ENCODE measurements around the gene KDM4C.

DNA sequence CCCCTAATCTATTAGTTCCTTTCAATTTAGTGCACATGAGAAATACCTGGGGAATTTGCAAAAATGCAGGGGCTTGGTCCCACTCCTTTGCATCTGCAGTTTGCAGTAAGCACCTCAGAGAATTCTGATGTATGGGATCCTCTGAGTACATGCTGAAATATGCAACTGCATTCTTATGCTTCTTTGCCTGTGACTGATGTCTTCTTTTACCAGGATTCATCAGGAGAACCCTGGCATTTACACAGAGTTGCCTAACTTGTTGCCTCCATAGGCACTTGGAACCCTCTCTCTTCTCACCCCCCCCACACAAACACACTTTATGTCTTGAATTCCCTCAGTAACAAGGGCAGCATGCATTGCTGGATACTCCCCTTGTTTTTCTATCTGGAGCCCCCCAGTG, 173.1 kb downstream of the KDM4C start:
- no peak for TF ChIP-seq JUN (IDR thresholded peaks at IDR 0.05)
- TF ChIP-seq, protein P1, sequence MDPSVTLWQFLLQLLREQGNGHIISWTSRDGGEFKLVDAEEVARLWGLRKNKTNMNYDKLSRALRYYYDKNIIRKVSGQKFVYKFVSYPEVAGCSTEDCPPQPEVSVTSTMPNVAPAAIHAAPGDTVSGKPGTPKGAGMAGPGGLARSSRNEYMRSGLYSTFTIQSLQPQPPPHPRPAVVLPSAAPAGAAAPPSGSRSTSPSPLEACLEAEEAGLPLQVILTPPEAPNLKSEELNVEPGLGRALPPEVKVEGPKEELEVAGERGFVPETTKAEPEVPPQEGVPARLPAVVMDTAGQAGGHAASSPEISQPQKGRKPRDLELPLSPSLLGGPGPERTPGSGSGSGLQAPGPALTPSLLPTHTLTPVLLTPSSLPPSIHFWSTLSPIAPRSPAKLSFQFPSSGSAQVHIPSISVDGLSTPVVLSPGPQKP (IDR thresholded peaks at IDR 0.05; ENCODE audit: low read depth, low read length): no peak
- TF ChIP-seq, protein P2, sequence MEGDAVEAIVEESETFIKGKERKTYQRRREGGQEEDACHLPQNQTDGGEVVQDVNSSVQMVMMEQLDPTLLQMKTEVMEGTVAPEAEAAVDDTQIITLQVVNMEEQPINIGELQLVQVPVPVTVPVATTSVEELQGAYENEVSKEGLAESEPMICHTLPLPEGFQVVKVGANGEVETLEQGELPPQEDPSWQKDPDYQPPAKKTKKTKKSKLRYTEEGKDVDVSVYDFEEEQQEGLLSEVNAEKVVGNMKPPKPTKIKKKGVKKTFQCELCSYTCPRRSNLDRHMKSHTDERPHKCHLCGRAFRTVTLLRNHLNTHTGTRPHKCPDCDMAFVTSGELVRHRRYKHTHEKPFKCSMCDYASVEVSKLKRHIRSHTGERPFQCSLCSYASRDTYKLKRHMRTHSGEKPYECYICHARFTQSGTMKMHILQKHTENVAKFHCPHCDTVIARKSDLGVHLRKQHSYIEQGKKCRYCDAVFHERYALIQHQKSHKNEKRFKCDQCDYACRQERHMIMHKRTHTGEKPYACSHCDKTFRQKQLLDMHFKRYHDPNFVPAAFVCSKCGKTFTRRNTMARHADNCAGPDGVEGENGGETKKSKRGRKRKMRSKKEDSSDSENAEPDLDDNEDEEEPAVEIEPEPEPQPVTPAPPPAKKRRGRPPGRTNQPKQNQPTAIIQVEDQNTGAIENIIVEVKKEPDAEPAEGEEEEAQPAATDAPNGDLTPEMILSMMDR (IDR thresholded peaks at IDR 0.05): no peak
- TF ChIP-seq GATA3 (IDR thresholded peaks at IDR 0.05; ENCODE audit: borderline replicate concordance): no peak
- no peak for TF ChIP-seq POLR2A (IDR thresholded peaks at IDR 0.05; ENCODE audit: low read length)
- no peak for TF ChIP-seq MAZ (IDR thresholded peaks at IDR 0.05; ENCODE audit: borderline replicate concordance, low read depth, low read length)
- no peak for TF ChIP-seq MAFK (IDR thresholded peaks at IDR 0.05; ENCODE audit: partially characterized antibody)
- TF ChIP-seq ESRRA (IDR thresholded peaks at IDR 0.05; ENCODE audit: borderline replicate concordance, low read length): no peak

All from A549 (cell line).